GM23248 (cell line): ENCODE results near the gene TBXAS1. TPM values are rescaled to one million over a fixed set of nuclear protein-coding genes. Genes with fewer than 3 reads are reported as not detected.
A peak's percentile ranks its signal among the peaks of the same experiment; 100 is the strongest.

ENCODE experiments used
- DNase-seq: peaks from one replicate; pipeline ENCODE4 v3.0.0-alpha.2; 2015
- H2AFZ ChIP-seq: fragments of 200-600 bp; sonication (generic); 2 replicates; pipeline ENCODE4 v1.6.1; 2016; ENCODE audit warnings: antibody characterized with exemption
- H3F3A ChIP-seq: fragments of 200-600 bp; sonication (generic); 2 replicates; pipeline ENCODE4 v1.6.1; 2016; ENCODE audit warnings: mild to moderate bottlenecking, antibody characterized with exemption, mixed run types; ENCODE audit not compliant: insufficient read depth
- H3K27ac ChIP-seq: fragments of 200-600 bp; sonication (generic); 2 replicates; pipeline ENCODE4 v1.5.1; 2016; ENCODE audit warnings: mild to moderate bottlenecking
- H3K27me3 ChIP-seq: fragments of 200-600 bp; sonication (generic); replicated peaks from 2 replicates; pipeline ENCODE4 v1.6.1; 2016; ENCODE audit warnings: mild to moderate bottlenecking; ENCODE audit not compliant: insufficient read depth
- H3K36me3 ChIP-seq: fragments of 200-600 bp; sonication (generic); 2 replicates; pipeline ENCODE4 v1.6.1; 2016; ENCODE audit warnings: low read depth, mild to moderate bottlenecking
- H3K4me1 ChIP-seq: fragments of 200-600 bp; sonication (generic); 2 replicates; pipeline ENCODE4 v1.6.1; 2016; ENCODE audit warnings: mild to moderate bottlenecking; ENCODE audit not compliant: insufficient read depth
- H3K4me2 ChIP-seq: fragments of 200-600 bp; sonication (generic); one replicate; pipeline ENCODE4 v1.6.1; 2016; ENCODE audit warnings: mild to moderate bottlenecking; ENCODE audit not compliant: unreplicated experiment
- H3K4me3 ChIP-seq: fragments of 200-600 bp; sonication (generic); 2 replicates; pipeline ENCODE4 v1.5.1; 2016; ENCODE audit warnings: mild to moderate bottlenecking
- H3K79me2 ChIP-seq: fragments of 200-600 bp; sonication (generic); 2 replicates; pipeline ENCODE4 v1.6.1; 2016; ENCODE audit warnings: mild to moderate bottlenecking; ENCODE audit not compliant: insufficient read depth
- H3K9ac ChIP-seq: fragments of 200-600 bp; sonication (generic); 2 replicates; pipeline ENCODE4 v1.6.1; 2016; ENCODE audit warnings: mild to moderate bottlenecking
- H3K9me2 ChIP-seq: fragments of 200-600 bp; sonication (generic); 2 replicates; pipeline ENCODE4 v1.6.1; 2016; ENCODE audit warnings: mixed run types, mild to moderate bottlenecking, moderate library complexity; ENCODE audit not compliant: insufficient read depth
- H3K9me3 ChIP-seq: fragments of 200-600 bp; sonication (generic); one replicate; pipeline ENCODE4 v1.6.1; 2017; ENCODE audit warnings: low read depth
- H4K20me1 ChIP-seq: fragments of 200-600 bp; sonication (generic); 2 replicates; pipeline ENCODE4 v1.6.0; 2016; ENCODE audit not compliant: insufficient read depth
- EZH2 ChIP-seq: fragments of 200-600 bp; sonication (generic); IDR thresholded peaks from 2 replicates; pipeline ENCODE4 v1.6.1; 2018; ENCODE audit warnings: antibody characterized with exemption, mild to moderate bottlenecking; ENCODE audit not compliant: insufficient read depth, poor library complexity, severe bottlenecking
- EZH2phosphoT487 ChIP-seq: fragments of 200-600 bp; sonication (generic); IDR thresholded peaks from 2 replicates; pipeline ENCODE4 v1.6.1; 2018; ENCODE audit warnings: antibody characterized with exemption, moderate library complexity, mild to moderate bottlenecking, low read depth; ENCODE audit not compliant: insufficient read depth
- WGBS, 2 experiments: methylation state at CpG; one replicate each; pipeline ENCODE4 v1.1.6; 2015 to 2017; ENCODE audit warnings: low lambda C conversion rate in 2 of 2, low coverage in 1 of 2; ENCODE audit errors: missing lambda C conversion rate in 2 of 2; 5-methylcytosine and 5-hydroxymethylcytosine counted together
- in situ Hi-C: fragments of 300-500 bp; cut with MboI; formaldehyde crosslinking; loops from 2 replicates; pipeline ENCODE4 v1.15.0; 2020
- polyA plus RNA-seq: library from polyadenylated mRNA; unstranded; fragments of >200 nt; fragmentation: Nextera tagmentation; extraction: Ambion mirVana; gene quantifications from 2 replicates; pipeline ENCODE4 v1.2.1, GENCODE V29; 2016
- total RNA-seq: library from RNA; depleted of rRNA; stranded (reverse); fragments of >200 nt; shearing (Covaris generic); gene quantifications from 2 replicates; pipeline ENCODE4 v1.2.3, GENCODE V29; 2014

The TBXAS1 gene
- total and polyA plus RNA-seq, 2 experiments from 2014 or later, result 0.49 TPM; not detected in 1

GRCh38 chr7:139870380-139870779, 41.3 kb downstream of the TBXAS1 start:
- H3K27me3 ChIP-seq, result no peaks in the 10 kb centered on the region
- H3K36me3 ChIP-seq, result no peaks in the 10 kb centered on the region
- TF ChIP-seq EZH2phosphoT487 (no peak), EZH2 (no peak)
- in situ Hi-C loops, result no loop called here
- H3K27ac ChIP-seq, result no peak overlapping the region
- no peaks in the 10 kb centered on the region for H3K79me2 ChIP-seq
- no peak overlapping the region for H3K9ac ChIP-seq
- no peak overlapping the region for H3K4me3 ChIP-seq
- H3K9me2 ChIP-seq, result no peaks in the 10 kb centered on the region
- no peak for DNase-seq
- no peak overlapping the region for H2AFZ ChIP-seq
- H3K4me2 ChIP-seq, result no peak overlapping the region
- H3F3A ChIP-seq, result no peaks in the 10 kb centered on the region
- no peaks in the 10 kb centered on the region for H3K9me3 ChIP-seq
- H3K4me1 ChIP-seq, result peaks cover 6% of the 10 kb centered on the region; the same call in 1 of the 2 replicates
- H4K20me1 ChIP-seq, result no peaks in the 10 kb centered on the region
- whole genome bisulfite sequencing, 2 experiments, result 75 to 76% methylated on average over 7 of the region's 7 CpGs

- no peak overlapping the region for H3K4me2 ChIP-seq
These were observed 42.3 kb downstream of the TBXAS1 start for GRCh38 chr7:139871331-139871730.

GRCh38 chr7:139871820-139872219, 42.8 kb downstream of the TBXAS1 start:
- H3K27me3 ChIP-seq, result no peaks in the 10 kb centered on the region
- no peak overlapping the region for H3K9ac ChIP-seq
- TF ChIP-seq EZH2phosphoT487, result no peak
- TF ChIP-seq EZH2, result no peak
- 28 to 49% methylated on average over 2 of the region's 2 CpGs for WGBS, 2 experiments
- H3K9me2 ChIP-seq, result no peaks in the 10 kb centered on the region
- peak; percentile 10 for DNase-seq
- H3K9me3 ChIP-seq, result no peaks in the 10 kb centered on the region
- in situ Hi-C loops, result no loop called here
- no peak overlapping the region for H3K27ac ChIP-seq
- no peaks in the 10 kb centered on the region for H3K36me3 ChIP-seq
- H4K20me1 ChIP-seq, result no peaks in the 10 kb centered on the region
- H3K4me3 ChIP-seq, result no peak overlapping the region
- no peaks in the 10 kb centered on the region for H3K79me2 ChIP-seq
- no peak overlapping the region for H2AFZ ChIP-seq
- no peak overlapping the region for H3K4me2 ChIP-seq
- H3F3A ChIP-seq, result no peaks in the 10 kb centered on the region
- peaks cover 6% of the 10 kb centered on the region; the same call in 1 of the 2 replicates for H3K4me1 ChIP-seq

More at GRCh38 chr7:139871331-139871730, 42.3 kb downstream of the TBXAS1 start:
- Histone ChIP-seq H4K20me1 (no peaks in the 10 kb centered on the region), H3K9me2 (no peaks in the 10 kb centered on the region), H3K79me2 (no peaks in the 10 kb centered on the region), H3K4me1 (peaks cover 6% of the 10 kb centered on the region; the same call in 1 of the 2 replicates), H3K9ac (no peak overlapping the region), H3K36me3 (no peaks in the 10 kb centered on the region), H3F3A (no peaks in the 10 kb centered on the region), H3K27me3 (no peaks in the 10 kb centered on the region), H3K27ac (no peak overlapping the region), H2AFZ (no peak overlapping the region), H3K9me3 (no peaks in the 10 kb centered on the region), H3K4me3 (no peak overlapping the region)
- WGBS, 2 experiments, result 52 to 53% methylated on average over 8 of the region's 8 CpGs
- TF ChIP-seq EZH2 (no peak), EZH2phosphoT487 (no peak)
- in situ Hi-C loops, result no loop called here
- peak; percentile 51 for DNase-seq

DNA sequence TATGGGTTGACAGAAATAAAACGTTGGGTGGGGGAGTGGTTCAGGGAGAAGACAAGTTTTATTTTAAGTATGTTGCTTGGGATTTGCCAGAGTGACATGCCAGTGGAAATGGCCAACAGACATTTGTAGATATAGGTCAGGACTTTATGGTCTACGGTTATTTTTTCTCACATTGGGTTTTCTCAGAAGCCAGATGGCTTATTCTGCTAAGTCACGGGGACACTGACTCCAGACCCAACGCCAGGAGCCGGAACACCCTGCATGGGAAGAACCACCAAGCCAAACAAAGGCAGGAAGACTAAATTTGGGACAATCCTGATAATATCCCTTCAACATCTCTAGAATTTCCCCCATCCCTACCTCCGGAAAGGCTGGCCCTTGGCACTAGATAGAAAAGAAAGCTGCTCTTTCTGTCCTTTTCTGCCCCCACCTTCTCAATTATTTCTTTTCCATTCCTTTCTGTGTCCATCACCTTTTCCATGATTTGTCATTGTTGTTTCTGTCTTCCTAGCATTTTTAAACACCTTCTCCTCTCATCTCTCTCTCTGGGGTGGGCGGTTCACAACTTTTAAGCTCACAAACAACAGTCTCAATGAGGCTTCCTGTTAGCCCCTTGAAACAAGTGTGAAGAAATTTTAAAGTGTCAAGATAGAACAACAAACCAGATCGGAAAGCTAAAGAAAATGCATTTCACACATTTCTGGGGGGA, 44.7 kb downstream of the TBXAS1 start:
- DNase-seq, result no peak
- no peak for TF ChIP-seq EZH2phosphoT487
- TF ChIP-seq EZH2, result no peak
- no peak overlapping the region for H3K4me2 ChIP-seq
- H3K9me3 ChIP-seq, result no peaks in the 10 kb centered on the region
- H3F3A ChIP-seq, result peaks cover 8% of the 10 kb centered on the region
- no peak overlapping the region for H3K4me3 ChIP-seq
- in situ Hi-C loops, result no loop called here
- WGBS, 2 experiments, result 94 to 95% methylated on average over 8 of the region's 8 CpGs
- H2AFZ ChIP-seq, result no peak overlapping the region
- no peak overlapping the region for H3K27ac ChIP-seq
- H3K4me1 ChIP-seq, result peaks cover 13% of the 10 kb centered on the region
- H3K9me2 ChIP-seq, result no peaks in the 10 kb centered on the region
- no peaks in the 10 kb centered on the region for H4K20me1 ChIP-seq
- H3K27me3 ChIP-seq, result no peaks in the 10 kb centered on the region
- no peaks in the 10 kb centered on the region for H3K36me3 ChIP-seq
- no peak overlapping the region for H3K9ac ChIP-seq
- no peaks in the 10 kb centered on the region for H3K79me2 ChIP-seq
